Spleen (tissue), 7 donors: Measurements from ENCODE around the gene SLC48A1.

ENCODE experiments used
- POLR2A ChIP-seq, 3 donors: fragments of 450-650 bp; IDR thresholded peaks; one replicate each; pipeline ENCODE4 v1.5.1; 2017; ENCODE audit warnings: antibody characterized with exemption in 3 of 3, mild to moderate bottlenecking in 1 of 3
- TF ChIP-seq, protein P1 (sequence below), 11 experiments: fragments of 200-600 bp in 7 of 11; fragments of 450-650 bp in 4 of 11; sonication (generic) in 4 of 11; IDR thresholded peaks in 8 of 11; conservative IDR thresholded peaks in 3 of 11; 1 replicate in 7 of 11; 2 replicates in 4 of 11; pipeline versions ENCODE4 v1.4.0 to v1.8.0; 2016 to 2021; ENCODE audit warnings: antibody characterized with exemption in 11 of 11, inconsistent platforms in 4 of 11, mild to moderate bottlenecking in 1 of 11
- donor health status: DM: no; HTN: no; CAD: no; lungs with moderate emphysema.
- donor health status: DM: no; HTN: no; CAD: no.
- donor health status: DM: no; HTN: no; CAD: no.

DNA sequence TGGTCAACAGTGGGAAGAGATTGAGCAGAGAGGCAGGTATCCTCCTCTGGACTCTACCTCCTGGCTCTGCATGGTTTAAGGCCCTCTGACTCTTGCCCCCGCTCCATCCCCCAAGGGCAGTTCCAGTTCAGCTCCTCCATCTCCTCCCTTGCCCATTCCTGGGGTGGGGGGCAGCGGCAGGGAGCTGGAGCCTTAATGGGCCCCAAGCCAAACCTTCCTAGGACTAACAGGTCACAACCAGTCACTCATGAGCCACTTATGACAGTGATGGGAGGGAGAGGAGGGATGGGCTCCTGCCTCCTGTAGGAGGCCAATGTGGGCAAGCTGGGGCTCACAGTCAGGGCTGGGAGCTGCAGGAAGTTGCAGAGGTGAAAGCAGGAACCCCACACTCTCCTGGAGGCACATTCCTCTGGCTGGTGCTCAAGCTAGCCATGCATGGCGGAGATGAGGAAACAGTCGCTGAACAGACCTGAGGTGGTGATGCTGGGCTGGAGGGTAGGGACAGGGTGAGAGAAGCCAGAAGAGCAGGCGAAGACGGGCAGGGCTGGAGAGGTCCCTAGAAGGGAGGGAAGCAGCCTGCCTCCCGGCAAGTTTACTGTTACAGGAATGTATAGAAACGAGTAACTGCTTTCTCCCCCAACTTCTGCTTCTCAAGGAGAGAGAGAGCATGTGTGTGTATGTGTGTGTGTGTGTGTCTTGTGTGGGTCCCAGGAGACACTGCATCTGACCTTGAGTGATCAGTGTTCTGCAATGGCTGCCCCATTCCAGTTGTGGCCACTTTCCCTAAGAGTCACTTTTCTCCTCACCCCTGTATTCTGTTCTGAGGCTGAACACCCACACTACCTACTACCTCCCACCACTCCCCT, 9.3 kb upstream of the SLC48A1 start:
- TF ChIP-seq, protein P1, sequence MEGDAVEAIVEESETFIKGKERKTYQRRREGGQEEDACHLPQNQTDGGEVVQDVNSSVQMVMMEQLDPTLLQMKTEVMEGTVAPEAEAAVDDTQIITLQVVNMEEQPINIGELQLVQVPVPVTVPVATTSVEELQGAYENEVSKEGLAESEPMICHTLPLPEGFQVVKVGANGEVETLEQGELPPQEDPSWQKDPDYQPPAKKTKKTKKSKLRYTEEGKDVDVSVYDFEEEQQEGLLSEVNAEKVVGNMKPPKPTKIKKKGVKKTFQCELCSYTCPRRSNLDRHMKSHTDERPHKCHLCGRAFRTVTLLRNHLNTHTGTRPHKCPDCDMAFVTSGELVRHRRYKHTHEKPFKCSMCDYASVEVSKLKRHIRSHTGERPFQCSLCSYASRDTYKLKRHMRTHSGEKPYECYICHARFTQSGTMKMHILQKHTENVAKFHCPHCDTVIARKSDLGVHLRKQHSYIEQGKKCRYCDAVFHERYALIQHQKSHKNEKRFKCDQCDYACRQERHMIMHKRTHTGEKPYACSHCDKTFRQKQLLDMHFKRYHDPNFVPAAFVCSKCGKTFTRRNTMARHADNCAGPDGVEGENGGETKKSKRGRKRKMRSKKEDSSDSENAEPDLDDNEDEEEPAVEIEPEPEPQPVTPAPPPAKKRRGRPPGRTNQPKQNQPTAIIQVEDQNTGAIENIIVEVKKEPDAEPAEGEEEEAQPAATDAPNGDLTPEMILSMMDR (IDR thresholded peaks at IDR 0.05 in 8 of 11, conservative IDR thresholded peaks at IDR 0.05 in 3 of 11) = no peak
- no peak for TF ChIP-seq POLR2A (IDR thresholded peaks at IDR 0.05)
